ENCODE measurements around the gene NPRL2.

The NPRL2 gene

DNA sequence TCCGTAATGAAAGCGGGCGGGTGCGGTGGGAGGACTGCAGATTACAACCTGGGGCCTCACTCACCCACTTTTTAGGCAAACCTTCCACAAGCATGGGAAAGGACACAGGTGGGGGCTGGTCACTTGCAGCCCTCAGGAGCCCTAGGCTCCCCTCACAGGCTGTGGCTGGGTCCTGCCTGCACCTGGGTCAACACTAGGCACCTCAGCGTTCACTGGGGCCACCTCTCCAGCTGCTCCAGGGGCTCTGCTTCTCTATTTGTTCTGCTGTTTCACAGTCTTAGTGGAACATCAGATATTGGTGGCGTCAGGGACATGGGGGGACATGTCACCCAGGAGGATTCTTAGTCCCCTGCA is 38.8 kb upstream of the NPRL2 start:
- Histone ChIP-seq H3K27ac (ENCODE audit: low read depth, low read length) (no peak overlapping the region), H3K9ac (ENCODE audit: low read length) (no peak overlapping the region), H3K9me3 (ENCODE audit: insufficient read depth, low read length) (no peaks in the 10 kb centered on the region), H3K4me2 (ENCODE audit: low read depth, low read length, poor library complexity, severe bottlenecking) (no peak overlapping the region), H3K9me2 (replicated peaks; ENCODE audit: insufficient read depth, low read length) (no peaks in the 10 kb centered on the region), H4K20me1 (ENCODE audit: low read depth, low read length) (no peaks in the 10 kb centered on the region), H3K36me3 (ENCODE audit: low read length) (no peaks in the 10 kb centered on the region), H3K79me2 (ENCODE audit: insufficient read depth, low read length) (no peaks in the 10 kb centered on the region), H2AFZ (ENCODE audit: low read depth, low read length, severe bottlenecking) (no peak overlapping the region), H3K27me3 (ENCODE audit: low read length) (no peaks in the 10 kb centered on the region), H3F3A (ENCODE audit: insufficient read depth) (no peaks in the 10 kb centered on the region), H3K4me3 (ENCODE audit: insufficient read depth, low read length, poor library complexity, severe bottlenecking) (no peak overlapping the region)
- TF ChIP-seq, protein P1, sequence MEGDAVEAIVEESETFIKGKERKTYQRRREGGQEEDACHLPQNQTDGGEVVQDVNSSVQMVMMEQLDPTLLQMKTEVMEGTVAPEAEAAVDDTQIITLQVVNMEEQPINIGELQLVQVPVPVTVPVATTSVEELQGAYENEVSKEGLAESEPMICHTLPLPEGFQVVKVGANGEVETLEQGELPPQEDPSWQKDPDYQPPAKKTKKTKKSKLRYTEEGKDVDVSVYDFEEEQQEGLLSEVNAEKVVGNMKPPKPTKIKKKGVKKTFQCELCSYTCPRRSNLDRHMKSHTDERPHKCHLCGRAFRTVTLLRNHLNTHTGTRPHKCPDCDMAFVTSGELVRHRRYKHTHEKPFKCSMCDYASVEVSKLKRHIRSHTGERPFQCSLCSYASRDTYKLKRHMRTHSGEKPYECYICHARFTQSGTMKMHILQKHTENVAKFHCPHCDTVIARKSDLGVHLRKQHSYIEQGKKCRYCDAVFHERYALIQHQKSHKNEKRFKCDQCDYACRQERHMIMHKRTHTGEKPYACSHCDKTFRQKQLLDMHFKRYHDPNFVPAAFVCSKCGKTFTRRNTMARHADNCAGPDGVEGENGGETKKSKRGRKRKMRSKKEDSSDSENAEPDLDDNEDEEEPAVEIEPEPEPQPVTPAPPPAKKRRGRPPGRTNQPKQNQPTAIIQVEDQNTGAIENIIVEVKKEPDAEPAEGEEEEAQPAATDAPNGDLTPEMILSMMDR (IDR thresholded peaks at IDR 0.05; ENCODE audit: insufficient read depth, low read length, poor library complexity, severe bottlenecking) = no peak
- TF ChIP-seq EZH2phosphoT487 (conservative IDR thresholded peaks at IDR 0.05; ENCODE audit: low read length) = no peak

DNA sequence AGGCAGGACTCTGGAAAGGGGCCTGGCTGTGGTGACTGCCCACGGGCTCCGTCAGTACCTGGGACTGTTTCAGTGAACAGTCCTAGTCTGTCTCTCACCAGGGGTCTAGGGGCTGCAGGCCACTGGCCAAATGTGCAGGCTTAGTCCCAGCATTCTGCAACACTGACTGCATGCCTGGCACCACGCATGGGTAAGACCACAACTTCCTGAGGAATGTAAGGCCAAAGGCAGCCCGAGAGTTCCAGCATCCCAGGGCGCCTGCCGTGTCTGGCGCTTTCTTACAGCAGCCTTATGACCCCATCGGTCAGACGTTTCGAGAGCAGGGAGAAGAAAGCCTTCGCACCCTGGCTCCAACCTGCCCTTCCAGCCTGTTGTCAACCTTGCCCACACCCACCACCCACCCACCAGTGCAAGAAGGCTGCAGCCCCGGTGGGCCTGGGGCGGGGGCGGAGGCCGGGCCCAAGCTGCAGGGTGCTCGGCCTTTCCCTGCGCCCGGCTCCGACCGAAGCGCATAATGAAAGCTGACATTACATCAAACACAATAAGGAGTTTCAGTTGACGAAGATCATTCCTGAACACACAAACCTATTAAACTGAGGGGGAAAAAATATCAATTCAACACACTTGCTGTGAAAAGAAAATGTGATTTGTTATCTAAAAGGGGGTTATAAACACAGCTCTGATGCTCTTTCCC is 38.3 kb upstream of the NPRL2 start:
- H4K20me1 ChIP-seq (ENCODE audit: low read depth, low read length) = no peaks in the 10 kb centered on the region
- no peak overlapping the region for H3K27ac ChIP-seq (ENCODE audit: low read depth, low read length)
- no peaks in the 10 kb centered on the region for H3K36me3 ChIP-seq (ENCODE audit: low read length)
- H3K27me3 ChIP-seq (ENCODE audit: low read length) = no peaks in the 10 kb centered on the region
- no peaks in the 10 kb centered on the region for H3F3A ChIP-seq (ENCODE audit: insufficient read depth)
- no peaks in the 10 kb centered on the region for H3K79me2 ChIP-seq (ENCODE audit: insufficient read depth, low read length)
- H3K9me3 ChIP-seq (ENCODE audit: insufficient read depth, low read length) = no peaks in the 10 kb centered on the region
- no peak overlapping the region for H3K4me2 ChIP-seq (ENCODE audit: low read depth, low read length, poor library complexity, severe bottlenecking)
- no peak overlapping the region for H3K9ac ChIP-seq (ENCODE audit: low read length)
- H2AFZ ChIP-seq (ENCODE audit: low read depth, low read length, severe bottlenecking) = no peak overlapping the region
- TF ChIP-seq, protein P1 (IDR thresholded peaks at IDR 0.05; ENCODE audit: insufficient read depth, low read length, poor library complexity, severe bottlenecking) = no peak
- no peak for TF ChIP-seq EZH2phosphoT487 (conservative IDR thresholded peaks at IDR 0.05; ENCODE audit: low read length)
- H3K4me3 ChIP-seq (ENCODE audit: insufficient read depth, low read length, poor library complexity, severe bottlenecking) = no peak overlapping the region
- no peaks in the 10 kb centered on the region for H3K9me2 ChIP-seq (replicated peaks; ENCODE audit: insufficient read depth, low read length)

DNA sequence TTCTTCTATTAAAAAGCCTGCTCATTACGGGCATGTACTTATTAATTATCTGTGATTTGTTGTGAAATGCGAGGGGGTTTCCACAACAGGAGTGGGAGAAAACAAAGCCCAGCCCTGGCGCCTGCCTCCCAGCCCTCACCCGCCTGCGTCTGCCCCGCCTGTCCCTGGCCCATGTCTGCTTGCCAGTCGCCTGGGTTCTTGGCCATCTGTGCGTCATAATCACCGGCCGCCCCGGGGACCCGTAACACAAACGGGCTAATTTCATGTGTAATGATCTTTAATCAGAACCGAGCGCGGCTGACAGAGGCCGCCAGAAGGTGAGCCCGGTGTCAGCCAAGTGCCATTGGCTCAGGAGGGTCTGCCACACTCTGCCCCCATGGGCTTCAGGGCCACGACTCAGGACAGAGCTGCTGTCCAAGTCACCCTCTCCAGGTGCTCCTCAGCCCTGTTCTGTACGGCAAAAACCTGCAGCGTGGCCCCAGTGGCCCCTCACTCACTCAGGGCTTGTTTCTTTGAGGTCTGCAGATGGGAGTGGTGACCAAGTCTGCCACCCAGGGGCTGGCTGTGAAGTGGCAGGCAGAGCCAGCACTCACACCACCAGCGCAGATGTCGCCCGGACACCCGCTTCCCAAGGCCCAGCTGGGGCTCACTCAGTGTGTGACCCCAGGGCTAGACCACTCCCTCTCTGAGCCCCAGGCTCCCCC is 37.6 kb upstream of the NPRL2 start:
- Histone ChIP-seq H3K27me3 (ENCODE audit: low read length) (no peaks in the 10 kb centered on the region), H3K4me2 (ENCODE audit: low read depth, low read length, poor library complexity, severe bottlenecking) (no peak overlapping the region), H3K9ac (ENCODE audit: low read length) (no peak overlapping the region), H3K79me2 (ENCODE audit: insufficient read depth, low read length) (no peaks in the 10 kb centered on the region), H3K36me3 (ENCODE audit: low read length) (no peaks in the 10 kb centered on the region), H2AFZ (ENCODE audit: low read depth, low read length, severe bottlenecking) (no peak overlapping the region), H4K20me1 (ENCODE audit: low read depth, low read length) (no peaks in the 10 kb centered on the region), H3K9me3 (ENCODE audit: insufficient read depth, low read length) (no peaks in the 10 kb centered on the region), H3K9me2 (replicated peaks; ENCODE audit: insufficient read depth, low read length) (no peaks in the 10 kb centered on the region), H3K27ac (ENCODE audit: low read depth, low read length) (no peak overlapping the region), H3F3A (ENCODE audit: insufficient read depth) (no peaks in the 10 kb centered on the region), H3K4me3 (ENCODE audit: insufficient read depth, low read length, poor library complexity, severe bottlenecking) (no peak overlapping the region)
- TF ChIP-seq EZH2phosphoT487 (conservative IDR thresholded peaks at IDR 0.05; ENCODE audit: low read length) = no peak
- TF ChIP-seq, protein P1 (IDR thresholded peaks at IDR 0.05; ENCODE audit: insufficient read depth, low read length, poor library complexity, severe bottlenecking) = no peak

Measured in SU-DHL-6 (cell line).